GM21529 (cell line): Measurements from ENCODE around the gene EEA1.
"Not testable (repeated sequence)": the region's sequence is repeated elsewhere in the genome, so short reads cannot be mapped to it uniquely, and the experiment has no call there.

Experiments used
- ATAC-seq: cut with Tn5 transposase; IDR thresholded peaks from one replicate; pipeline ENCODE4 v1.9.1; 2021; ENCODE audit not compliant: unreplicated experiment

EEA1 gene

DNA sequence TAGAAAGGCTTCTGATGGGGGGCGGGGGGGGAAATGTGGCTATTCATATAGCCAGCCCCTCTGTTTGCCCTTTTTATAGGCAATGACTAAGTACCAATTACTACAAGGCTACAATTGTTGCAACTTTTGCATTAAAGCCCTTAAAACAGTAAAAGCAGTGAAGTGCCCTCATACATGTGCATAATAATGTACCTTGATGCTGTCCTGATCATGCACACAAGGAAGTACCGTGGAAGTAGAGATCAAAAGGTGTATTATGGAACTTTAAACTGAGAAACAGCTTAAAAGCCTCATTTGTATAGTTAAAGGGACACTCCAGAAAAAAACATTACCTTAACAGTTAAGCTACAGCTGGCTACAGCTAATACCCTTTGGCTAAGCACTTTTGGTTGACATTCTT lies 114.5 kb downstream of the EEA1 start:
- no peak for ATAC-seq

DNA sequence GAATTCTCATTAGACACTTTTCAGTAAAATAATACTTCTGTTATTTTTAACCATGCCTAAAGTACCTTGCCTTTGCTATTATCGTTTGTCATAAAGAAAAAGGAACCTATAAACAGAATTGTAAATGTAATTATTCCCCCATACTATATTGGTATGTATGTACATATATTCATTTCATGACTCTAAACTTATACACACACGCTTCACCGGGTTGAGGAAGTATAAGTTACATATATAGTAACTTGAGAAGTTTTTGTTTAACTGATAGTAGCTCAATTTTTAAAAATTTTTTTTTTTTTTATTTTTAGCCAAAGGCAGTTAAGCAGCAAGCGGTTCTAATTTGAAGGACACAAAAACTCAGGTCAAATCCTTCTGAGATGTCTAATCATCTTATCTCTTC lies 118.7 kb downstream of the EEA1 start:
- peak; percentile 61 for ATAC-seq

DNA sequence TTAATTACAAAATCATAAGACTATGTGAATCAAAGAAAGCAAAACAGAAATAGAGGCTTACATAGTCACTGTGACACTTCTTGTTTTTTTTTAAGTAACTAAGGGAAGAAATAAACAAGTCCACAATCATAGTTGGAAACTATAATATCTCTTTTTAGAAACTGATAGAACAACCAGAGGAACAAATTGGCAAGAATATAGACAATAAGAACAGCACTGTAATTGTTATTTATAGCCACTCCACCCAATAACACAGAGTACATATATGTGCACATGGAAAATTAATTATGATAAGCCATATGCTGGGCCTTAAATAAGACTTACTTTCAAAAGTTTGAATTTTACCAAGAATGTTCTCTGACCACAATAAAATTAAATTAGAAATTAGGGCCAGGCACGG lies 125.2 kb downstream of the EEA1 start:
- ATAC-seq, result no peak

GRCh38 chr12:92802906-92803305 lies 126.2 kb downstream of the EEA1 start:
- ATAC-seq, result no peak

- no peak for ATAC-seq
Observed at GRCh38 chr12:92796650-92797049, 132.4 kb downstream of the EEA1 start.

DNA sequence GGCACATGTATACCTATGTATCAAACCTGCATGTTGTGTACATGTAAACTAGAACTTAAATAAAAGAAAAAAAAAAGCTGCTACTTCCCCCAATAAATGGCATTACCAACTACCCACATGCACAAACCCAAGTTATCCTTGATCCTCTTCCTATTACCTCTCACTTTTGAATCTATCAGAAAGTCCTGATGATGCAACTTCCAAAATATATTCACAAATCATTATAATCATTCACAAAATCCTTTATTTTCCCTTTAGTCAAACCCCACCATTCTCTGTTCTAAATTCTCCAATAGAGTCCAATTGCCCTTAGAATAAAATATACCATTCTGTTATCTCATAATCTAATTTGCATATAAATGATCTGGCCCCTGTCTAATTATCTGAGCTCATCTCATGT lies 134.3 kb downstream of the EEA1 start:
- ATAC-seq, result no peak

DNA sequence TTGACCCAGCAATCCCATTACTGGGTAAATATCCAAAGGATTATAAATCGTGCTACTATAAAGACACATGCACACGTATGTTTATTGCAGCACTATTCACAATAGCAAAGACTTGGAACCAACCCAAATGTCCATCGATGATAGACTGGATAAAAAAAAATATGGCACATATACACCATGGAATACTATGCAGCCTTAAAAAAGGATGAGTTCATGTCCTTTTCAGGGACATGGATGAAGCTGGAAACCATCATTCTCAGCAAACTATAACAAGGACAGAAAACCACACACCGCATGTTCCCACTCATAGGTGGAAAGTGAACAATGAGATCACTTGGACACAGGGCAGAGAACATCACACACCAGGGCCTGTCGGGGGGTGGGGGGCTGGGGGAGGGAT lies 134.7 kb downstream of the EEA1 start:
- ATAC-seq, result not testable (repeated sequence)

- no peak for ATAC-seq
Observed at GRCh38 chr12:92786045-92786444, 143.1 kb downstream of the EEA1 start.

GRCh38 chr12:92785563-92785950 lies 143.5 kb downstream of the EEA1 start:
- no peak for ATAC-seq

- peak; percentile 99 for ATAC-seq
Observed at GRCh38 chr12:92784797-92785562, 144.1 kb downstream of the EEA1 start.

DNA sequence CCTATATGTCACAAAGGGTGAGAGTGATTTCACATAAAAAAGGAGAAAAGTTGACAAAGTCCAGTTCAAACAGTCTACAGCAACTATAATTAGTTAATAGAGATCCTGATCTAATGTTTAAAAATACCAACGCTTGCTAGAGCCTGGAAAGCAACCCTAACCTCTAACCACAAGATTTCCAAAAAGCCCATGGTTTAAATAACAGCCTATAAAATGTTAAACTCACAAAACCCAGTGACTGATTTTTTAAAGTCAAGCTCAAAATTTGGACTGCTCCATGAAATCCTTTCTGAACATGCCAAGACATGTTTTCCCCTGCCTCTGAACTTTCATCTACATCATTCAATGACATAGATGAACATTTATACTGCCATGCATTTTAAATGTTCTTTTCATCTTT lies 144.7 kb downstream of the EEA1 start:
- no peak for ATAC-seq

GRCh38 chr12:92779902-92780301 lies 149.2 kb downstream of the EEA1 start:
- no peak for ATAC-seq

- ATAC-seq, result no peak
Observed at GRCh38 chr12:92778525-92778924, 150.6 kb downstream of the EEA1 start.

DNA sequence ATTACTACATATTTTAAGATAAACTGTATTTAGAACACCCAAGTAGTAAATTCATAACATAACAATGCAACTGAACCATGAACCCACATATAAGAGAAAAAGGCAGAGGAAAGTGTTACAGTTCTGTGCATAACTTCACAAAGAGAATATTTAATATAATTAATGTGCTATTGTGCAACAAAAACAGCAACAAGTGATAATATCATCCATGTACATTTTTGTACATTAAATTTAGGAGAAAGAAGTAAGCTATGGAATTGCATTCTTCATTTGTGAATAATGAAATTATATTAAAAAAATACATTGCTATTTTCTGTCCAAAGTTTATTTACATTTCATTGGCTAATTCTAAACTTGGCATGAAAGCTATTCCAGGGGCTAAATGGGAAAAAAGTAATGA lies 153.7 kb downstream of the EEA1 start:
- no peak for ATAC-seq

- no peak for ATAC-seq
Observed at GRCh38 chr12:92771001-92771400, 158.1 kb downstream of the EEA1 start.

DNA sequence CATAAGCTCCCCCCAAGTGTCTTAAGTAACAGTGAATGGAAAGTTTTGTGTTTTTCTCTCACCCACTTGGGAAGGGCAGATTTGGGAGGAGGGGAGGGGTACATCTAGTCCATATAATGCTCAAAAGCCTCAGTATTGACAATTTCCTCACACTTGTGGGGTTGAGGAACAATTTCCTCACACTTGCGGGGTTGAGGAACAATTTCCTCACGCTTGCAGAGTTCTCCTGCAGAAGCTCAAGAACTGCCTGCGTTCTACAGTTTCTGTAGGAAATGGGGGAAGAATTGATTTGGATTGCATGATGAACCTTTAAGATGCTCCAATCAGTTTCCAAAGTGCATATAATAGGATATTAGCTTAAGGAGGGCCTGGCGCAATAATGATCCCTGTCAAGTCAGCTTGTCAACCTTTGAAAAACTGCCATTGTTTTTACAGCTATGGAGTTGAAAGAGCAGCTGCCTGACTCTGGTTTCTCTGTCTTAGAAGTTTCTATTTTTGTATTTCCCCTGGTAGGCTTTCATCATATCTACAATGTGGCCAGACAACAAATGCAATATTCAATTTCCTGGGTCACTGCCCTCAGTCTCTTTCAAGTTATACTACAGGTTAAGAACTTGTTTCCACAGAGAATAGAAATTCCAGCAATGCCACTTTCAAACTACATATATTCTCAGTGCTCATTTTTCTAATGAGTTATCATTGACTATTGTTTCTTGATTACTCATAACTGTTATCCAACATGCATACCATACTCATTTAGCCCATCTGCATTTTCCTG lies 159.8 kb downstream of the EEA1 start:
- peak; percentile 89 for ATAC-seq

GRCh38 chr12:92765871-92766270 lies 163.2 kb downstream of the EEA1 start:
- ATAC-seq, result no peak

DNA sequence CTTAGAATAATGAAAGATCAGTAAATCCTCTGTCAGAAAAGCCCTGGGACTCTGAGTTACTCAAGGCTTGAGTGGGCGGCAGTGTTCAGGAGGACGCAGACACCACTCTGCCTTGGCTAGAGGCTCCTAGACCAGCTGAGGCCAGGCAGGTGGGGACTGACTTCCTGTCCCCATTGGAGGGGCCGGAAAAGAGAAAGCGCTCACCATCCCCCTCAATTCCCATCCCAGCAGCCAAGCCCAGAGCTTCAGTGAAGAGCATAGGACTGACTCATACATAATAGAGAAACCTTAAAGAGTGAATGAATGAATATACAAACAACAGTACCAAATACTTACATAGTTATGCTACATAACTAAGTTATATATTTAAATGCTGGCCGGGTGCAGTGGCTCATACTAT lies 164.3 kb downstream of the EEA1 start:
- ATAC-seq, result no peak

DNA sequence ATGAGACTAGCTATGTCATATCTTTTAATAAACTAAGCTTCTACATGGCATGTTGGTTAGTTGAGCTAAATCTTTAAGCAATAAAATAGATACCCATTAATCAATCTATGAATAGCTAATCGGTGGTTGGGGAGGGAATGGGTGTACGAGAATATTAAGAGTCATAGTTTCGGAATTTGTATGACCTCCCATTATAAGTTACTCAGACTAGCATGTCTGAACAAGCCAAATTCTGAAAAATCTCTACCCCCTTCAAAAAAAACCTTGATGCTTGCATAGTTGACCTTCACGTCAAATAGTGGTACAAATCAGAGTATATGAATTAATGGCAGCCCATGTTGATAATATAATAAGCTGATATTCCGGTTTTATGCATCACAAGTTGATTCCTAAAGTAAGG lies 166.3 kb downstream of the EEA1 start:
- ATAC-seq, result no peak

GRCh38 chr12:92759634-92760268 lies 169.3 kb downstream of the EEA1 start:
- no peak for ATAC-seq

GRCh38 chr12:92757597-92758121 lies 171.4 kb downstream of the EEA1 start:
- ATAC-seq, result peak; percentile 58
